HepG2 (cell line): ENCODE results near the gene ANKRD49. TPM values are rescaled to one million over a fixed set of nuclear protein-coding genes. Genes with fewer than 3 reads are reported as not detected.

ENCODE experiments used
- ATAC-seq: fragments of 200-7000 bp; cut with Tn5 transposase; 3 replicates; pipeline ENCODE4 v1.9.1; 2020; ENCODE audit warnings: mild to moderate bottlenecking, moderate library complexity
- BruUV-seq: library from RNA; stranded (reverse); fragments of 400-500 nt; replicated peaks from 2 replicates; lab custom pipeline; 2021; lab: Mats Ljungman, UMichigan
- CTCF ChIA-PET: fragments of 300-600 bp; formaldehyde crosslinking; extraction: SDS; loops from one replicate; lab custom pipeline; 2021; ENCODE audit warnings: low total read pairs, inconsistent platforms, low intra/inter-chr PET ratio; lab: Yijun Ruan, JAX
- POLR2A ChIA-PET: fragments of 350-600 bp; sonication (Branson Sonifier 250); formaldehyde crosslinking; loops from one replicate; lab custom pipeline; 2020; ENCODE audit warnings: antibody characterized with exemption, inconsistent platforms; lab: Yijun Ruan, JAX
- DNase-seq: peaks from one replicate; pipeline ENCODE4 v3.0.0-alpha.2; 2015; ENCODE audit warnings: low spot score
- FAIRE-seq: peaks from 3 replicates; lab custom pipeline; 2011; peaks lifted over from hg19 to GRCh38; lab: Jason Lieb, UNC
- H2AFZ ChIP-seq: one replicate; pipeline ENCODE4 v1.6.1; 2011; ENCODE audit warnings: low read length, inconsistent platforms
- H3K27ac ChIP-seq: fragments of 300-600 bp; 3 replicates; pipeline ENCODE4 v1.8.0; 2011; ENCODE audit warnings: mixed run types, mild to moderate bottlenecking, mixed read lengths, low read length, inconsistent platforms; ENCODE audit not compliant: insufficient read depth; ENCODE audit errors: extremely low read length
- H3K27me3 ChIP-seq, 2 experiments: fragments of 200-600 bp in 1 of 2; 2 replicates in 1 of 2; 3 replicates in 1 of 2; pipeline versions ENCODE4 v1.6.0 to v1.8.0; 2011; ENCODE audit warnings: low read length in 2 of 2, mild to moderate bottlenecking in 2 of 2, moderate library complexity in 2 of 2, inconsistent platforms in 1 of 2; ENCODE audit not compliant: insufficient read depth in 2 of 2, control insufficient read depth in 1 of 2
- H3K36me3 ChIP-seq, 2 experiments: fragments of 200-600 bp in 1 of 2; replicated peaks in 1 of 2; 2 replicates in 1 of 2; 3 replicates in 1 of 2; pipeline versions ENCODE4 v1.5.1 to v1.8.0; 2011; ENCODE audit warnings: low read length in 2 of 2, inconsistent platforms in 1 of 2; ENCODE audit not compliant: insufficient read depth in 2 of 2, control insufficient read depth in 1 of 2
- H3K4me1 ChIP-seq: 2 replicates; pipeline ENCODE4 v1.5.1; 2012; ENCODE audit warnings: low read length, inconsistent platforms; ENCODE audit not compliant: insufficient read depth
- H3K4me2 ChIP-seq: 2 replicates; pipeline ENCODE4 v1.6.0; 2011; ENCODE audit warnings: low read depth, low read length, inconsistent platforms
- H3K4me3 ChIP-seq, 3 experiments: fragments of 200-600 bp in 1 of 3; sonication (generic), shearing (Covaris generic) in 1 of 3; replicated peaks in 1 of 3; 2 replicates each; pipeline ENCODE4 v1.5.1; 2011 to 2016; ENCODE audit warnings: low read length in 3 of 3, inconsistent platforms in 2 of 3, low read depth in 2 of 3, mild to moderate bottlenecking in 2 of 3, control low read depth in 1 of 3, mixed read lengths in 1 of 3; ENCODE audit not compliant: insufficient read depth in 1 of 3
- H3K79me2 ChIP-seq: one replicate; pipeline ENCODE4 v1.6.1; 2011; ENCODE audit warnings: low read length, inconsistent platforms; ENCODE audit not compliant: insufficient read depth
- H3K9ac ChIP-seq: 2 replicates; pipeline ENCODE4 v1.6.0; 2011; ENCODE audit warnings: mild to moderate bottlenecking, low read depth, low read length, inconsistent platforms; ENCODE audit not compliant: insufficient read depth
- H3K9me3 ChIP-seq: 2 replicates; pipeline ENCODE4 v1.5.1; 2012; ENCODE audit warnings: mild to moderate bottlenecking, low read length
- H4K20me1 ChIP-seq: 2 replicates; pipeline ENCODE4 v1.6.0; 2011; ENCODE audit warnings: inconsistent platforms, mild to moderate bottlenecking, low read length, moderate library complexity; ENCODE audit not compliant: insufficient read depth
- ESRRA ChIP-seq: sonication (generic); formaldehyde crosslinking; IDR thresholded peaks from 2 replicates; pipeline ENCODE4 v1.5.1; 2020; ENCODE audit warnings: mild to moderate bottlenecking, low read depth, missing genetic modification reagents
- FOXA1 ChIP-seq, 2 experiments: fragments of 450-650 bp in 1 of 2; sonication (generic) in 1 of 2; formaldehyde crosslinking in 1 of 2; IDR thresholded peaks; 2 replicates each; pipeline versions ENCODE4 v1.4.0 to v1.6.1; 2016 to 2020; ENCODE audit warnings: missing genetic modification reagents in 1 of 2
- HHEX ChIP-seq: IDR thresholded peaks from 2 replicates; pipeline ENCODE4 v1.6.1; 2016; ENCODE audit warnings: control low read depth
- HINFP ChIP-seq: sonication (generic); formaldehyde crosslinking; IDR thresholded peaks from 2 replicates; pipeline ENCODE4 v1.4.0; 2020; ENCODE audit warnings: low read depth, mild to moderate bottlenecking, missing genetic modification reagents
- NBN ChIP-seq: fragments of 450-650 bp; conservative IDR thresholded peaks from 2 replicates; pipeline ENCODE4 v1.6.1; 2017
- NPAS2 ChIP-seq: sonication (generic); formaldehyde crosslinking; IDR thresholded peaks from 2 replicates; pipeline ENCODE4 v1.8.0; 2022; ENCODE audit warnings: mild to moderate bottlenecking, missing genetic modification reagents, borderline replicate concordance
- PRPF4 ChIP-seq: fragments of 200-400 bp; formaldehyde crosslinking; IDR thresholded peaks from 2 replicates; pipeline ENCODE4 v1.6.1; 2016; ENCODE audit warnings: low read length, low read depth; ENCODE audit not compliant: poor library complexity, severe bottlenecking
- STAG1 ChIP-seq: sonication (generic); formaldehyde crosslinking; IDR thresholded peaks from 2 replicates; pipeline ENCODE4 v1.4.0; 2020; ENCODE audit warnings: missing genetic modification reagents
- ZNF770 ChIP-seq: sonication (generic); formaldehyde crosslinking; IDR thresholded peaks from 2 replicates; pipeline ENCODE4 v1.5.0; 2020; ENCODE audit warnings: mild to moderate bottlenecking, missing genetic modification reagents
- WGBS: methylation state at CpG from one replicate; pipeline ENCODE4 v1.1.6; 2017; ENCODE audit warnings: low lambda C conversion rate; 5-methylcytosine and 5-hydroxymethylcytosine counted together
- in situ Hi-C: cut with HindIII; loops from 2 replicates; pipeline ENCODE4 v1.10.0; 2017; ENCODE audit warnings: low pct_unique_long_range_greater_than_20kb; ENCODE audit not compliant: extremely low pct_ligation_motif_present
- intact Hi-C: fragments of 100-400 bp; cut with micrococcal nuclease; formaldehyde crosslinking; loops from one replicate; pipeline ENCODE4 v1.10.0; 2022; ENCODE audit not compliant: unreplicated experiment
- polyA plus RNA-seq, 8 experiments: library from polyadenylated mRNA; depleted of rRNA in 3 of 8; stranded (reverse) in 7 of 8; unstranded in 1 of 8; fragments of >200 nt; fragmentation: Illumina TruSeq in 4 of 8; extraction: Trizol in 4 of 8; gene quantifications; 2 replicates each; pipeline versions ENCODE4 v1.2.1 to v1.2.3, GENCODE V29; 2011 to 2016; ENCODE audit warnings: low read depth in 4 of 8, missing spikeins in 1 of 8, mixed read lengths in 1 of 8; ENCODE audit not compliant: insufficient read depth in 1 of 8
- total RNA-seq, 5 experiments: library from RNA; depleted of rRNA; stranded (reverse); fragments of >200 nt; fragmentation: Illumina TruSeq; extraction: Trizol; gene quantifications; 2 replicates each; pipeline ENCODE4 v1.2.3, GENCODE V29; 2016; ENCODE audit warnings: low read depth in 1 of 5

Gene ANKRD49
- total and polyA plus RNA-seq, 2 of the 13 experiments (the other 11 are each of a cell fraction or from before 2014, with no cell fraction given), result 14.2 to 14.3 TPM

- H3K4me1 ChIP-seq, result peaks cover 5% of the 10 kb centered on the region; the same call in 1 of the 2 replicates
- ATAC-seq (no peak), FAIRE-seq (no peak), DNase-seq (no peak)
- no peaks in the 10 kb centered on the region for H3K36me3 ChIP-seq
- H2AFZ ChIP-seq, result no peak overlapping the region
- in situ Hi-C loops, result no loop called here
- H3K9ac ChIP-seq, result no peak overlapping the region
- 44% methylated on average over 2 of the region's 2 CpGs for WGBS
- no peaks in the 10 kb centered on the region for H4K20me1 ChIP-seq
- TF ChIP-seq ZNF770 (CRISPR knock-in tag) (no peak), ESRRA (no peak), STAG1 (CRISPR knock-in tag) (no peak), FOXA1 (IDR thresholded peaks at IDR 0.05) (no peak), FOXA1 (CRISPR knock-in tag; IDR thresholded peaks at IDR 0.05) (no peak), HHEX (CRISPR knock-in tag) (no peak), PRPF4 (no peak), NBN (no peak), NPAS2 (CRISPR knock-in tag) (no peak), HINFP (CRISPR knock-in tag) (no peak)
- no peak overlapping the region for H3K4me2 ChIP-seq
- CTCF ChIA-PET, result no interaction called here
- BruUV-seq, result no TSS peak
- intact Hi-C loops, result no loop called here
- POLR2A ChIA-PET, result no interaction called here
- H3K27ac ChIP-seq, result no peak overlapping the region
- no peaks in the 10 kb centered on the region for H3K9me3 ChIP-seq
- no peaks in the 10 kb centered on the region for H3K79me2 ChIP-seq
- H3K27me3 ChIP-seq, result peaks cover 0 to 3% of the 10 kb centered on the region in 2 experiments; a peak in 2 of 5 replicates
- no peak overlapping the region for H3K4me3 ChIP-seq
These were observed 52.3 kb downstream of the ANKRD49 start for GRCh38 chr11:94546162-94546470.
